Islet precursor cell (in vitro differentiated cells): ENCODE results near the gene GFAP.
A peak's percentile ranks its signal among the peaks of the same experiment; 100 is the strongest.

ENCODE experiments used
- DNase-seq: peaks from one replicate; pipeline ENCODE4 v3.0.0-alpha.2; 2018

GFAP gene

GRCh38 chr17:44899074-44899782 is 16.1 kb downstream of the GFAP start, which contains the start of gene EFTUD2:
Gene EFTUD2, minus strand, starts transcription at chr17:44899445. Its CDS starts 4,924 bp downstream, at chr17:44894521.
- peak; percentile 96 for DNase-seq

- no peak for DNase-seq
Measured at GRCh38 chr17:44898768-44899073, 16.6 kb downstream of the GFAP start.

- no peak for DNase-seq
Measured at GRCh38 chr17:44894642-44895041, 20.7 kb downstream of the GFAP start.

- DNase-seq, result no peak
Measured at GRCh38 chr17:44892250-44892649, 23.1 kb downstream of the GFAP start.

GRCh38 chr17:44889003-44889402 is 26.3 kb downstream of the GFAP start:
- no peak for DNase-seq

- DNase-seq, result no peak
Measured at GRCh38 chr17:44887971-44888954, 27.0 kb downstream of the GFAP start.

- no peak for DNase-seq
Measured at GRCh38 chr17:44887016-44887415, 28.3 kb downstream of the GFAP start.

GRCh38 chr17:44884941-44885340 is 30.4 kb downstream of the GFAP start:
- DNase-seq, result no peak

GRCh38 chr17:44881145-44881544 is 34.2 kb downstream of the GFAP start:
- DNase-seq, result no peak

GRCh38 chr17:44880062-44880461 is 35.2 kb downstream of the GFAP start:
- no peak for DNase-seq

GRCh38 chr17:44879376-44879775 is 35.9 kb downstream of the GFAP start:
- DNase-seq, result no peak

GRCh38 chr17:44878627-44879221 is 36.6 kb downstream of the GFAP start:
- no peak for DNase-seq

GRCh38 chr17:44877121-44877520 is 38.2 kb downstream of the GFAP start:
- no peak for DNase-seq

GRCh38 chr17:44875761-44876160 is 39.5 kb downstream of the GFAP start:
- no peak for DNase-seq

GRCh38 chr17:44872131-44872768 is 43.0 kb downstream of the GFAP start:
- no peak for DNase-seq

- DNase-seq, result no peak
Measured at GRCh38 chr17:44871556-44871955, 43.7 kb downstream of the GFAP start.

- DNase-seq, result peak; percentile 71
Measured at GRCh38 chr17:44867841-44868240, 47.5 kb downstream of the GFAP start.

- DNase-seq, result no peak
Measured at GRCh38 chr17:44865931-44866330, 49.4 kb downstream of the GFAP start.

GRCh38 chr17:44865231-44865660 is 50.1 kb downstream of the GFAP start:
- peak; percentile 83 for DNase-seq

GRCh38 chr17:44864831-44865230 is 50.5 kb downstream of the GFAP start:
- DNase-seq, result no peak

- DNase-seq, result no peak
Measured at GRCh38 chr17:44863061-44863918, 52.0 kb downstream of the GFAP start.

- DNase-seq, result no peak
Measured at GRCh38 chr17:44862278-44862914, 52.9 kb downstream of the GFAP start.
